Activated T-helper 1 cell treated with anti-CD3 and anti-CD28 coated beads, Interleukin-2, amount 50 U/mL, for 16 hours (primary cell): ENCODE results near the gene PTPRE.

Source experiments
- DNase-seq, 2 donors: peaks; one replicate each; pipeline ENCODE4 v3.0.0-alpha.2; 2020; ENCODE audit warnings: low read depth in 1 of 2, low spot score in 1 of 2

Gene PTPRE

DNA sequence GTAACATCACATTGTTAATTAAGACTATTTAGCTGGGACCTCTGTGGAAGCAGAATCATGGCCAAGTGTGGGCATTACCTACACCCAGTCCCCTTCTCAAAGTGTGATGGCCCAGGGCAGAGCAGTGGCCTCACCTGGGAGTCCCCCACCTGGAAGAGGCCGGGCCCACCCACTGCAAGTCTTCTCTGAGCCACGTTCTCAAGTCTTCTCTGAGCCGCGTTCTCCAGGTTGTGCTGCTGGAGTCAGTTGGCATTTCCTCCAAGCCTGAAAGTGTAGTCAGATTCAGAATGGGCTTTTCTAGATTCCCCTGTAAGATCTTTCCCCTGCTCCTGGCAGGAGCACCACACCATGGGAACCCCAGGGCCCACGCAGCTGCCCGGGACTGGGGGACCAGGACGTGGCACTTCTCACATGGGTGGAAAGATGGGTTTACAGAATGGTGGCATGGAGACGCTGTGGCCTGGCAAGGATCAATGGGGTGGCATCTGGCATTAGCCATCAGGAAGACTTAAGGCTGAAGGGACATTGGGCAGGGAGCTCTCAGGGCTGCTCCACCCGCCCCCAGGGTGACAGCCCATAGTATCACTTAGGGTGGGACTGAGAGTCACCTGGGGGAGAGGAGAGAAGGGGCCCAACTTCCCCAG lies 151.3 kb downstream of the PTPRE start:
- no peak for DNase-seq

DNA sequence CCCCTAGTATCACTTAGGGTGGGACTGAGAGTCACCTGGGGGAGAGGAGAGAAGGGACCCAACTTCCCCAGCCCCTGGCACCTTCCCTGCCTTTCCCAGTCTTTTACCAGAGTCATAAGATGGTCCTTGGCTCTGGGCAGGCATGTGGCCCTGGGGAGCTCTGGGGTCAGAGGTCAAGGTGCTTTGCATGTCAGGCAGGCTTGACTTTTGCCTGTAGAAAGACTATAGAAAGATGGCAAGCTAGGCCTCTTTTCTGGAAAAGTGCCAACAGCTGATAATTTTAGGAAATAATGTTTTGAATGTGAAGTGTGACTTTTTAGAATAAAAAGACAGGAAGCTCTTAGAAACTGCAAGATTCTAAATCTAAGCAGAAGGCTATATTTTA lies 151.8 kb downstream of the PTPRE start:
- no peak for DNase-seq

DNA sequence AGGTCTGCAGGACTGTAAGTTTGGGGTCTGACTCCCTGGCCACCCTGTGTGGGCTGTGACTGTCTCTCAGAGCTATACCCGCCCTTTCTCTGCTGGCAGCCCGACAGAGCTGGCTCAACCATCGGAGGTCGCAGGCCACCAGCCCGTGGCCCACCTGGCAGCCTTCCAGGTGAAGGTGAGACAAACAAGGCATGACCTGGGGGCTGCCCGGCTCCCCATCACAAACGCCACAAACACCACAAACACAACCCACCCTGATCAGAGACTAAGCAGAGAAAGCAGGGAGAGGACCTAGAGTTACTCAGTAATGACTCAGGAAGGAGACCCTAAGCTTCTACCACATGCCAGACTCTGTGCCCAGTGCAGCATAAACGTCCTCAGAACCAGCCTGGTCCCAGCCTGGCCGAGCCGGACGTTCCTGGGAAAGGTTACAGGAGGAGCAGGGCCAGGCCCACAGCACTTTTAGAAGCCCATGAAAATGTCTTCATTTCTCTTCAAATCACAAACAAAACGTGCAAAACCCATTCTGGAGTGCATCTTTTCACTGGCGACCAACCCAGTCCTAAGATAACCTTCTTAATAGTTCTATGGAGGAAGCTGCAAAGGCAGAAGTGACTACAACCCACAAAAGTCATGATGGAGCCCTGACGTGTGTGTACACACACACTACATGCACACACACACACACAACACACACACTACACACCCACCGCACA lies 152.5 kb downstream of the PTPRE start:
- no peak for DNase-seq

DNA sequence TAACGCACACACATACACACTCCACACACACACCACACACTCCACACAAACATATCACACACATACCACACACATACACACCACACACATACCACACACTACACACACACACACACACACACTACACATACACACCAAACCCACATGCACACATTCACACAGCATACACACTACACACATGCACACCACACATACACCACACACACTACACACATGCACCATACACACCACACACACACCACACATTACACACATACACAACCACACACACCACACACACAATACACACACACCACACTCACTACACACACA lies 153.0 kb downstream of the PTPRE start:
- no peak for DNase-seq

DNA sequence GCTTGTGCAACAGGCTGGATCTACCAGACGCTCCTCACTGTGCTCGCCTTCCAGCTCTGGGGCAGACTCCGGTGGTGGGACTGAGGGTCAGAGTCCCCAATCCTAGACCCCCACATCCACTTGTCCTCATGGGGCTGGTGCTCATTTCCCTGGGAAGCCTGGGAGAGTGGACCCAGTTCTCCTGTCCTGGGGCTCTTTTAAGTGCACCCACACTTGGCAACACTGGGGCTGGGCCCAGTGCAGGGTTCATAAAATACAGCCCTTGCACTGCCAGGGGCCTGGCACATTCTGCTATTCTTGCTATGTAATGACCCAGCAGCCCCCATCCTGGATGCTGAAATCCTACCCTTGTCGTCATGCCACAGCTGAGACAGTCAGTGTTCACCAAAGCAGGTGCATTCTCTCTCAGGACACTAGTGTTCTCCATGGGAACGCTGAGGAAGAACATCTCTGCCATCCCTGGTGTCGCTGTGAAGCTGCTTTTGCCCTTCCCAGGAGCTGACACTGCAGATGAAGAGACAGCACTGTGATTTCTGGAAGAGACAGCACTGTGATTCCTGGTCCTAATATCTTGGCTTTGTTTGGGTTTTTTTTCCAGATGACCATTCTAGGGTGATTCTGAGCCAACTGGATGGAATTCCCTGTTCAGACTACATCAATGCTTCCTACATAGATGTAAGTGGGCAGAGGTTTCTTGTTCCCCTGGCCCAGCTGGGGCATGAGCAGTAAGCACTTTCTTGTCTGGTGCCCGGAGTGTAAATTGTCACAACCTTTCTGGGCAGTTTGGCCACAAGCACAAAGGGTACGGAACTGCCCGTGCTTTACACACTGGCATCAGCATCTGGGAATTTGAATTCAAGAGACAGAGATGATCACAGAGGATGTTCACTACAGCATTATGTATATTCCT lies 153.7 kb downstream of the PTPRE start:
- no peak for DNase-seq

DNA sequence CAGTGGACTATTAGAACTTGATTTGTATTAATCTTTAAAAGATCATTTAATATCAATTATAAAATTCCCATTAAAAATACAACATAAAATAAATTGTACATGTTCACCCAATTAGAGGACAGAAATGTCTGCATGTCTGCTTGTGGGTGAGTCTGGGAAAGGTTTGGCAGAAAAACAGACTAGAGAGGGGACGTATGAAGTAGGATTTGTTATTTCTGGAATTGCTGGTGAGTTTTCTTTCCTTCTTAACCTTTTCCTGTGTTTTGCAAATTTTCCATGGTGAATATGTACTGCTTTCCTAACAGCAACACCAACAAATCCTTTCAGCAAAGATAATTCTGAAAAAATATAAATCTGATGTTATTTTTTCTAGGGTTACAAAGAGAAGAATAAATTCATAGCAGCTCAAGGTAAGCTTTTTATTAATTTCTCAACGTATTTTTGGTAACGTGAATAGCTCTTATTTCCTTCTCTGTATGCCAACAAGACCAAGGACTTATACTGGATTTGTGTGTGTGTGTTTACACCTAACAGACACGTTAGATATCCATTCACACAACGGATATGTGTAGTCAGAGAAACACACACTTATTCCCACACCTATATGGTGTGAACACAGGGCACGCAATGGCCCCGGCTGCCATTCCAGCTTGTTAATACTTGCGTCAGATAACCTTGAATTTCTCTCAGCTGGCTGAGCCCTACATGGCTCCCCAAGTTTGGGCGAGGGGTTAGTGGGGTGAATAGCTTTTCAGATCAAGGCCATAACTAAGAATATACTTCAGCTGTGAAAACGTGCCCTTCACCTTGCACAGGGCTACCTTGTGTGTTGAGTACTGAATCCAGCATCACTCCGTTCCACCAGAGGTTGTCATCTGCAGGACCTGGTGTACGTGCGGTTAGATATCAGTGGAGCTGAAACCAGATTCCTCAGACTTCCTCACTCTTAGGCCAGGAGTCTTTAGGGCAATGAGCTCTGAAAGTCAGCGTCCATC lies 154.7 kb downstream of the PTPRE start:
- DNase-seq, result no peak

DNA sequence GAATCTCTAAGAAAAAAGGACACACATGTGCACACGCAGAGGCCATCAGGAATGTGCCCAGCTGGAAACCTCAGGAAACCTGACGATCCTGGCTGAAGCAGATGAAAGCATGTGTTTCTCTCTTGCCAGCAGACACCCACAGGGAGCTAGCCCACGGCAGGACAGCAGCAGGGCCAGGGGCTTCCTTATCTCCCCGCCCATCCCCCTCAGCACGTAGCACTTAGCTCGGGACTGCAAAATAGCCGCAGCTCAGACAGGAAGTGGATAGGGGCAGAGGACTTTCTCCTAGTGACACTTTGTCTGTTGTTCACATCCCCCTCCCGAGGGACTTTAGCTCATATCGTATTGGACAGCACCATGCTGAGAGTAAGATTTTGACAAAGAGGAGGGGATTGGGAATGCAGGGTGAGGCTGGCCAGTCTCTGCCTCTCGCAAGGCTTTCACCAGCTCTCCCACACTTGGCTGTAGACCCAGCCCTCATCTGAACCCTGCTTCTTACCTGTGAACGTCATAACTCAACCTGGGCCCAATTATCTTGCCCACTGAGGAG lies 155.5 kb downstream of the PTPRE start:
- DNase-seq, result no peak

DNA sequence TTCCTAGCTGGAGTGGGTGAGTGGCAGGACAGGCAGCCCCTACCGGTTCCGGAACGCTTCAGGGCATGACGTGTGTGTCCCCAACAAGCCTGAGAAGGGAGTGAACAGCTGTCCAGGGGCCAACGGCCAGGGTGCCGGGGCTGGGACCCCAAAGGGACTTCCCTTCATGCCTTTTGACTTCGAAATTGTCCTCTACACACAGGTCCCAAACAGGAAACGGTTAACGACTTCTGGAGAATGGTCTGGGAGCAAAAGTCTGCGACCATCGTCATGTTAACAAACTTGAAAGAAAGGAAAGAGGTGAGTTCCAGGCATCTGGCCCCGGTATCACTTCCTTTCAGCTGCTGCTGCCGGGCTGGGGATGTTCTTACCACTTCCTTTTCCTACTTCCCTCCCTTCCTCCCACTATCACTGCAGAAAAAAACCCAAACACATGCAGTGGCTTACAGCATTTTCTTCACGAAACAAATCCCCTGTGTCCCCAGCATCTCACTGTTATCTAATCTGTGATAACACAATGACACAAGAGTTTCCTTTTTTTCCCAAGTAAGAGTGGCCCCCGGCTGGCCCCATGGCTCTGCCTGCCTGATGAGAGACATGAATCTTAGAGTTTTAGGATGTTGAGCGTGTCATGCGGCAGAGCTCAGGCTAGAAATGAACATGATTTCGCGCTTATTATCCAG lies 156.1 kb downstream of the PTPRE start:
- no peak for DNase-seq

DNA sequence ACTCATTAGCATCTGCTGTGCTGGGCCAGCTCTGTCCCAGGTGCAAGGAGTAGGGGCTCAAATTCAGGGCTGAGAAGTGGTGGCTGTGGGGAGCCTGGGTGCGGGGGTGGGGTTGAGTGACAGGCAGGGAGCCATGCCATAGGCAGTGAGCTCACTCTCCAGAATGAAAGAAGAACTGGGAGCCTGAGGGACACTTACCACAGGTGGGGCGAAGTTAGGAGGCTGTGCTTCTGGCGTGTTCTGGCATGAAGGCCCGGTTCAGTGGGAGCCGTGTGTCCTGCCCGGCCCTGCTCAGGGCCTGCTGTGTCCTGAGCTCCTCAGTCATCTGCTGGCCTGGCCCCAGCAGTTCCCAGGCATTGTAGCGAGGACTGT lies 156.8 kb downstream of the PTPRE start:
- DNase-seq, result no peak

DNA sequence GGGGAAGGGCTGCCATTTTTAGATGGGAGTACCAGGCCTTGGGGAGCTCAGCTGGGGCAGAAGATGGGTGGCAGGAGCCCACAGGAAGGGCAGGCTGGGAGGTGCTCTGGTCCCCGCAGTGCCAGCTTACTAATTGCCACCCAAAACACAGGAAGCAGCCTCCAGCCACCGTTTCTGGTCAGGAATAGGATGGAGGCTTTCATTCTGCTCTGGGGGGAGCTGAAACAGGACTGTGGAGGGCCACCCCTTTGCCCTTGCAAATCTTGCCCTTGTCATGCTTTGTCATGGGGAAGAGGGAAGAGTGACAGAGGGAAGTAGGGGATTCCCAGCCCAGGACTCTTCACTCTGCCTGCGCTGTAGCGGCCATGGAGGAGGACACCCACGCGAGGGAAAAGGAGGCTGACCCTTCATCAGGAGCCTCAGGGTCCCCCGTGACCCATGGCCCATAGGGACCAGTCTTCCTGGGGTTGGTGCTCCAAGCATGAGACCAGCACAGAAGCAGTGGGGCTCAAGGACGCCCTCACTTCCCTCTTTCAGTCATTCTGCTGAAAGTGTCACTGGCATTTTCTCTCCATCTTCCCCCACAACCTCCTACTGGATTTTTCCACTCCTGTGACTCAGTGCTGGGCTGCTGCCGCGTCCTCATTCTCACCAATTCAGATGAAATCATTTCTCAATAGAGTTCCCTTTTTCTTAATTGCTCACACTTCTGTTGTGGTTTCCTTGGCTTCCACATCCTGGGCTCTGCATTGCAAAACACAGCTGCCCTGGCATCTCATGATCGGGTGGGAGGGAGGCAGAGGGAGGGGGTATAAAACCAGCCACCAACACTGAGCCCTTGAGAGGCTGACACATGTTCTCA lies 157.4 kb downstream of the PTPRE start:
- DNase-seq, result peak; percentile 43 to 66

DNA sequence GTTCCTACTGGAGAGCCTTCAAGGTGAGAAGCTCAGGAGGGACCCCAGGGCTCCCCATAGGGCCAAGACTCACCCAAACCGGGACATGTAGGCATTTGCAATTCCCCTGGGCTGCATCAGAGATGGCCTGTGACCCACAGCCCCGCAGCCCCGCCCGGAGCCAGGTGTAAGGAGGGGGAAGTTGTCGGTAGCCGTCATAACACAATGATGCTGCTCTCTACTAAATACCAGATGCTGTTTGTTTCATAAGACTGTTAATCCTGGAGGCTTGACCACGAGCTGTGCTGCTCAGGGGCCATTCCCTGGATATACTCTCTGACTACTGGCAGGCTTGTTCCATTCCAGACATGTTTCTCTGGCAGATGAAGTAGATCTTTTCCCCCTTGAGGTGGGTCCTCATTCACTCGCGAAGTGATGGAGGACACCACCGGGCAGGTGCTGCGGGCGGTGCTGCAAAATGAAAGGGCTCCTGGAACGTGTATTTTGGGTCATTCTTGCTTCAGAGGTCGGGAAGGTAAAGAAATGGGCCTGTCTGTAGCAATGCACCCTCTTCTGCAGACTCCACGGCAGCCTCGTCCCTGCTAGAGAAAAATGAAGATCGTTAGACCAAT lies 158.2 kb downstream of the PTPRE start:
- DNase-seq, result no peak

DNA sequence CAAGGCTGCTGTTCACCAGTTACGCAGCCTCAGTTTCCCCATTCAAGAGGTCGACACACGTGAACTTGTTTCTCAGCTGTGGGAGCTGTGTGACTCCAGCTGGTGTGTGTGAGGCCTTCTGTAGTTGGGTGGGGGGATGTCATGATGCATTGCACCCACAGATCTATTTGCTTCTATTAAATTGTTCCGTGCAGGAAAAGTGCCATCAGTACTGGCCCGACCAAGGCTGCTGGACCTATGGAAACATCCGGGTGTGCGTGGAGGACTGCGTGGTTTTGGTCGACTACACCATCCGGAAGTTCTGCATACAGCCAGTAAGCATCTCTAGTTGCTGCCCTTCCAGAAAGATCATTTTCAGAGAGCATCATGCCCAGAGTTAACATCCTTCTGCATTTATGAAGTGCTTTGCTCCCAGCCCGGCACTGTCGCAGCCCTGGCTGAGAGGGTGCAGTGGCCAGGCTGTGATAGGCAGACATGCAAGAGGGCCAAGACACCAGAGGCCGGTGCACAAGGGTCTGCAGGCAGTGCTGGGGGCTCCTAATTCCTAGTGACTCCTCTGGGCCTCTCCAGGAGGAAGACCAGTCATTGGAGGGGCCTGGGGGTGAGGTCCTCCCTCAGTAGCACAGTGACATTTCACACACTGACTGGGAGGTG lies 159.1 kb downstream of the PTPRE start:
- DNase-seq, result no peak

DNA sequence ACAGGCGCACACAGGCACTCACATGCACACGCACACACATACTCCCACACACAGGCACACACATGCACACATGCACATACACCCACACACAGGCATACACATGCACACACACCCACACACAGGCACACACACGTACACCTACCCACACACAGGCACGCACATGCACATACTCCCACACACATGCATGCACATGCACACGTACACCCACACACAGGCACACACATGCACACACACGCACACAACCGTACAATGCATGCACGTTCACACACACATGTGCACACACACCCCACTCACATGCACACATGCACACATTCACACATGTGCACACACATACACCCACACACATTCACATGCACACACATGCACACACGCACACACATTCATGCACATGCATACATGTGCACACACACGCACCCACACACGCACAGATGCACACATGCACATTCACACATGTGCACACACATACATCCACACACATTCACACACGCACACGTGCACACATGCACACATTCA lies 160.0 kb downstream of the PTPRE start:
- no peak for DNase-seq

DNA sequence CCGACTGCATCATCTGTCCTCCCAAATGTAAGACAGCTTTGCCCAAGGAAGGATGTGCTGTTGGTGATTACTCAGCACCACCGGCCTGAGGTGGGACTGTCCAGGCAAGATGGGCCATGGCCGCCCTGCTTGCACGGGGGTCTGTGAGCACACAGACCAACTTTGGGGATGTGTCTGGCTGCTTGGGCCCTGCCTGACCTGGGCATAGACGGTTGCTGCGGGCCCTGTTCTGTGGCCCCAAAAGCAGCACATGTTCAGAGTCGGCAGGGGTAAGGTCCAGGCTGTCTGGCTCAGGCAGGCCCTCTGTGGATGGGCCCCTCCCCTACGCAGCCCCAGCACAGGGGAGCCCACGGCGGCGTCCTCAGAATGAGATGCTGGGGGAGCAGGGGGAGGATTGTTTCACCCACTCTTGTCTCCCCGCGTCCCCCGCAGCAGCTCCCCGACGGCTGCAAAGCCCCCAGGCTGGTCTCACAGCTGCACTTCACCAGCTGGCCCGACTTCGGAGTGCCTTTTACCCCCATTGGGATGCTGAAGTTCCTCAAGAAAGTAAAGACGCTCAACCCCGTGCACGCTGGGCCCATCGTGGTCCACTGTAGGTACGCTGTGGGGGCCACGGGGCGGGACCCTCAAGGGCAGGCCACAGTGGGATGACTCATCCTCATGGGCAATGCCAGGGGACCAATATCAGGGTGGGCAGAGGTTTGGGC lies 160.9 kb downstream of the PTPRE start:
- no peak for DNase-seq

DNA sequence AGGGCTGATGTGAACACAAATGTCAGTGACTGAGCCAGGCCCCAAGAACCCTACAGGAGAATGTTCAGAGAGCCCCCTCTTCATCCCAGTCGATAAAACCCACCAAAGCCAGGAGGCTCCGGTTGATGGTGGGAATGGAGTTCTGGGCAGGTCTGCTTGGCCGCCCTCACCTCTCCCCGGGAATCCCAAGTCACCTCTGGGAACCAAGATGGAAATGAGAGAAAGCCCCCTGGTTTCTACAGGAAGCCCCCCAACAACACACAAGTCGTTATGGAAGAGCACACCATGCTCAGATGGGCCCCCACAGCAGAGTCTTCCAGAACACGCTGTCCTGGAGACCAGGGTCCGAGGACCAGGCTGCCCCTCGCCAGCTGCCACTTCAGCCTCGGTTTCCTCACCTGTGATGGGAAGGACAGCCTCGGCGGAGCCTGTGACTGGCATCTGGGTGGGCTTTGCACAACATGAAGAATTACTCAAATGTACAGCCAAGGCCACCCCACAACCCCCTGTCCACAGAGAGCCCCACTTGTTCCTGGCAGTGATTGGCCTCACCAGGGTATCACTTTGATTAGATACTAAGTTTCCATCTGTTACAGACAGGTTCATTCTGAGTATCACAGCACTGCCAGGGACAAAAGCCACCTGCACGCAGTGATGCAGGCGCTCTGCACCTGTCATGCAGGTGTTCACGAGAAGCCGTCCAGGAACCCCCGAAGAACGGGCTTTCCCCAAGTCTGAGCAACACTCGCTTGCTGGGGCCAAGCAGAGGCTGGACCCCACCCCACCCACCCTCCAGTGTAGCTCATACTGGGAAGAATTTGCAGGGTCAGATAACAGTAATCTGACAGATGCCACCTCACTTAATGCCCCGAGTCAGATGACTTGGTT lies 161.7 kb downstream of the PTPRE start:
- DNase-seq, result no peak

DNA sequence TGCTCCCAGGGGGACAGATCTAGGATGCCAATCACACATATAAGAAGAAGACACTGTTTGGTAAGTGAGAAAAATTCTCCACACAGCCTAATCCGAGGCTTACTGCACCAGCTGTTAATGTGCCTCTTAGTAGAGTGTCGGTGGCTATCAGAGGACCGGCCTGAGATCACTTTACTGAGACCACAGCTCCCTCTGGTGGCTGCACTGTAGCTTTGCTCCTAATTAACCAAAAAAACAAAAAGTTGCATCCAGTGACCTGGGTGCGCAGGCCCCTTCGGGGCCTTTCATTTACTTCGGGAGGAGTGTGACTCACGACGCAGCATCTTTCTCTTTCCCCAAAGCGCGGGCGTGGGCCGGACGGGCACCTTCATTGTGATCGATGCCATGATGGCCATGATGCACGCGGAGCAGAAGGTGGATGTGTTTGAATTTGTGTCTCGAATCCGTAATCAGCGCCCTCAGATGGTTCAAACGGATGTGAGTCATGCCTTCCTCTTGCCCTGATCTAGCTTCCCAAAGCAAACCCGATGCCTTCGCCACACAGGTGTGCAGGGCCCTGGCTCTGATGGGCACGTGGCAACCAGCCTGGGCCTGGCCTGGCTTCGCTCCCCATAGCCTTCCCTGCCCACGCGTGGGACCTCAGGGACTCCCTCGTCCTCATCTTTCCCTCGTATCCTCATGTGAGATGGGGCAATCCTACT lies 162.6 kb downstream of the PTPRE start:
- DNase-seq, result peak; percentile 68 to 72
